GM12801 (cell line): ENCODE data around the gene KCNAB2.

Source experiments
- TF ChIP-seq, protein P1 (sequence below): IDR thresholded peaks from one replicate; pipeline ENCODE4 v1.5.1; 2011; ENCODE audit warnings: control low read depth; ENCODE audit not compliant: insufficient read length; ENCODE audit errors: extremely low read depth

Gene KCNAB2

DNA sequence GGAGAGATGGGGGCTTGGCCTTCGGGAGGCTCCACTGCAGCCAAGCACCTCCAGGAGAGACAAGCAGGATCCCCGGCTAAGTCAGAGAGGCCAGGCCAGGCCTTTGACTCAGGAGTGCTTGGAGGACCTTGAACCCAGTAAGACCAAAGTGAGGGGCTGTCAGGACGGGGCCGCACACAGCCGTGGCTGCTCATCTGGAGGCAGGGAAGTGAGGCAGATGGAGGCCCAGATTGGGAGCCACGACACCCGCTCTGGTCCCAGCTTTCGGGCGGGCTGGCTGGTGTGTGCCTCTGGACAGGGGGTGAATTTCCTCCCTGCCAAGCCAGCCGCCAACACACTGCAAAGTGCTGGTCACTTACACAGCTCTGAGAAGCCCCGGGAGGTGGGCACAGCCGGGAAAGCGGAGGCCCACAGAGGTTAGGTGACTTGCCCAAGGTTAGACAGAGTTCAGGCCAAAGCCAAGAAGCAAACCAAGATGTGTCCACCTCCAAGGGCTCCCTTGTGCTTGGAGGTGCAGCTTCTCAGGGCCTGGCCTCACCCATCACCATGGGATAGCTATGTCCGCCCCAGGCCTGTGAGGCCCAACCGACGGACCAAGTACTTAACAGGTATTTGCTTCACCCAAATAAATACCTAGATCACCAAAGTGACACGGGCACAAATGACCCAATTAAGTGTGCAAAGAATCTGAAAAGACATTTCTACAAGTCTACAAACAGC lies 76.1 kb downstream of the KCNAB2 start:
- TF ChIP-seq, protein P1, sequence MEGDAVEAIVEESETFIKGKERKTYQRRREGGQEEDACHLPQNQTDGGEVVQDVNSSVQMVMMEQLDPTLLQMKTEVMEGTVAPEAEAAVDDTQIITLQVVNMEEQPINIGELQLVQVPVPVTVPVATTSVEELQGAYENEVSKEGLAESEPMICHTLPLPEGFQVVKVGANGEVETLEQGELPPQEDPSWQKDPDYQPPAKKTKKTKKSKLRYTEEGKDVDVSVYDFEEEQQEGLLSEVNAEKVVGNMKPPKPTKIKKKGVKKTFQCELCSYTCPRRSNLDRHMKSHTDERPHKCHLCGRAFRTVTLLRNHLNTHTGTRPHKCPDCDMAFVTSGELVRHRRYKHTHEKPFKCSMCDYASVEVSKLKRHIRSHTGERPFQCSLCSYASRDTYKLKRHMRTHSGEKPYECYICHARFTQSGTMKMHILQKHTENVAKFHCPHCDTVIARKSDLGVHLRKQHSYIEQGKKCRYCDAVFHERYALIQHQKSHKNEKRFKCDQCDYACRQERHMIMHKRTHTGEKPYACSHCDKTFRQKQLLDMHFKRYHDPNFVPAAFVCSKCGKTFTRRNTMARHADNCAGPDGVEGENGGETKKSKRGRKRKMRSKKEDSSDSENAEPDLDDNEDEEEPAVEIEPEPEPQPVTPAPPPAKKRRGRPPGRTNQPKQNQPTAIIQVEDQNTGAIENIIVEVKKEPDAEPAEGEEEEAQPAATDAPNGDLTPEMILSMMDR = no peak

DNA sequence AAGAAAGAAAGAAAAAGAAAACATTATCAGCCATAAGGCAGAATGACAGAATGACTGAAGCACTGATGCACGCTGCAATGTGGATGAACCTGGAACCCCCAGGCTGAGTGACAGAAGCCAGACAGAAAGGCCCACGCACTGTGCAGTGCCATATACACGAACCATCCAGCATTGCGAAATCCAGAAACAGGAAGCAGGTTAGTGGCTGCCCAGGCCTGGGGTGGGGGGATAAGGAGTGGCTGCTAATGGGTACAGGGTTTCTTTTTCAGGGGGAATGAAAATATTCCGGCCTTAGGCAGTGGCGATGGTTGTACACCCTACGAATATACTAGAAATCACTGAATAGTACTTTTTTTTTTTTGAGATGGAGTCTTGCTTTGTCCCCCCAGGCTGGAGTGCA lies 77.4 kb downstream of the KCNAB2 start:
- TF ChIP-seq, protein P1 = no peak

DNA sequence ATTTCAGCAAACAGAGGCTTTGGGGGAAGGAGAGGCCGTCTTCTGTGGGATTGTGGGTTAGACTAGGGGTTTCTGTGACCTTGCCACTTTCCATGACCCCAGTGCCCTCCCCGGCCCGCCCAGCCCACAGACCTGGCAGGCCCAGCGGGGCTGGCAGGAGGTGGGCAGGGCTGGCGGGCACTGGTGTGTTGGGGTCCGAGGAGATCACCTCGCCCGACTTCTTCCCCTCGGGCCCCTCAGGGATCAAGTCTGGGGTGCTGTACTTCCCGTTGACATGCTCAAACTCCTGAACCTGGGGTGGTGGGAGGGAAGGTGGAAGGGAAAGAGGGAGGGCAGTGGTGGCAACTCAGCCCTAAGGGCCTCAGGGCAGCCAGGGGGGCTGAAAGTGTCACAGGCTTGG lies 78.1 kb downstream of the KCNAB2 start:
- TF ChIP-seq, protein P1 = no peak

DNA sequence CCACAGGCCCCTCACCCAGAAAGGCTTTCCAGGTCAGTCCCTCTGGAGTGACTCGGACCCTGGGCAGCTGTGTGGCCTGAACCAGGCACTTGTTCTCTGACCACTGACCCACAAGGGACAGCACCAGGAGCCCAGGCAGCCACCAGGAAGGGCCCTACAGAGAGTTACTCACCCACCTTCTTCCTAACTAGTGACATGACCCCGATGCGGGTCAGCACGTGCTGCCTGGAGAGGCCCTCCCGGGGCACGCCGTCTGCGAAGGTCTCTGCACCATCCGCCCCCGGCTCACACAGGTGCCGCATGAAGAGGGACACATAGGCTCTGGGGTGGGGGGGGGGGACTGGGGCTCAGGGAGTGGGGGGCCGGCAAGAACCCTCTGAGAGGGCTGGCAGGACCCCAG lies 78.7 kb downstream of the KCNAB2 start:
- TF ChIP-seq, protein P1 = no peak

DNA sequence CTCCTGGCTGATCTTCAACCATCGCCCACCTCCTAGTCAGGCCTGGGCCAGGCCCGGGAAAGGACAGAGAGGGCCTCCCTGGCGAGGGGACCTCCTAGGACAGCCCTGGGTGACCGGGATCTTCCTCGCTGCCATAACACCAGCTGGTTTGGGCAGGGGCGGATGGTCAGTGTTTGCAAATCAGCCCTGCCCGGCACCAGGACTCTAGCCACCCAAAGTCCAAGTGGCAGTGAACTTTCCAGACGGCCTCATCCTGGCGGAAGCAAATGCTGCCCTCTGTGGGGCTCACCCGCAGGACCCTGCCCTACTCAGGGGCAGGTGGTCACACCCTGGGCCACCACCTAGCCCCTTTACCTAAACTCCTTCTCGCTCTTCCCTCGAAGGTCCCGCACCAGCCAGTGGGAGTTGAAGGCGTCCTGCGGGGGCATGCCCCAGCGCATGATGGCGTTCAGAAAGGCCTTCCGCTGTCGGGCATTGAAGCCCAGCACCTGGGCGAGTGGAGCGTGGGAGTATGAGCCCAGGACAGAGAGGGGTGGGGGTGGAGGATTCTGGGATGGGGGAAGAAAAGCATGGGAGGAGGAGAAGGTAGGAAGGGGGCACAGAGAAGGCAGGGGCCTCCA lies 79.2 kb downstream of the KCNAB2 start:
- TF ChIP-seq, protein P1 = no peak

DNA sequence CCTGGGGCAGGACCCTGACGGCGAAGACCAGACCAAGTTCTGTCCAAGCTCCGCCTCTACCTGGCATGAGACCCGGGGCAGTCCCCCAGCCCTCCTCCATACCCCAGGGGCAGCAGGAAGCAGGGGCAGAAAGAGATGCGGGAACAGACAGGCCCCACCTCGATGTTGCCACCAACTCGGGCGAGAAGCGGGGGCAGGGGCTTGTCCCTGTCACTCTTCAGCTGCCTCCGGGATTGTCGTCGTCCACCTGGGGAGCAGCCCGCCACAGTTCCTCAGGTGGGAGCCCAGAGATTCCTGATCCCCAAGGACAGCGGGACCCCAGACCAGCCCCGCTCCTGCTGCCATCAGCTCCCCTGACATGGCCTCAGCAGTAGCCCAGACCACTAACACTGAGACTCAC lies 79.7 kb downstream of the KCNAB2 start:
- TF ChIP-seq, protein P1 = no peak

DNA sequence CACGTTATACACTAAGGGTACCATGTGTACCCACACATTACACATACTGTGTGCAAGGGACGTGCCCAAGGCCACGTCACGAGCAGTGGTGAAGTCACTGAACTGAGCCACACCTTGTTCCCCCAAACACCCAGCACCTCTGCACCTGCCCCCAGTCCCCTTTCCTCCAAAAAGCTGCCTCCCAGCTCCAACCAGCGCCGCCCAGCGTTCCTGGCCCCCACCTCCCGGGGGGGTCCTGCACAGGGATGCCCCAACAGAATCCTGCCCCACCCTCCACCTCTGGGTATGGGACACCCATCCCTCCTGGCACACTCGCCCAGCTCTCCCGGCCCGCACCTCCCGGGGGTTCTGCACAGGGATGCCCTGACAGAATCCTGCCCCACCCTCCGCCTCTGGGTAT lies 80.3 kb downstream of the KCNAB2 start:
- TF ChIP-seq, protein P1 = no peak
